ENCODE data around the gene GNG7.
A peak's percentile ranks its signal among the peaks of the same experiment; 100 is the strongest.
"Not testable (repeated sequence)": the region's sequence is repeated elsewhere in the genome, so short reads cannot be mapped to it uniquely, and the experiment has no call there.

The GNG7 gene

DNA sequence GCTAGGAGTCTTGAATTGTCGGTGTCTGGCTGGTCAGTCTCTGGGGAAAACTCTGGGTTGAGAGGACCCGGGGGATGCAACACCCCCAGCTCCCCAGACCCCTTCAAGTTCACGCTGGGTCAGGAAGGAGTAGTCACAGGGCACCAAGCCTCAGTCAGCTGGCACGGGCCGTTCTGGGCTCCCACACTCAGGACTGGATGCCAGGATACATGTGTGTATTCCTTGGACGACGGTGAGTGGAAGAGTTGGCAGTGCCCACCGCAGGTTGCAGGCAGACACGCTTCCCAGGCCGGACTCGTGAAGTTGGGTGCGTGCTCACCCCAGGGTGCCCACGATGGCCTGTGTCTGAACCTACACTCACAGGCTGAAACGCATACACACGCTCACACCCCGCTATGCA is 221.0 kb downstream of the GNG7 start:
- ATAC-seq (no peak), DNase-seq (no peak)
- Mint-ChIP-seq H3K27me3 (peaks cover 6% of the 10 kb centered on the region), H3K4me3 (no peak overlapping the region), H3K4me1 (peaks cover 27% of the 10 kb centered on the region), H3K9me3 (peaks cover 19% of the 10 kb centered on the region), H3K36me3 (ENCODE audit: low read depth) (peaks cover 34% of the 10 kb centered on the region), H3K27ac (no peak overlapping the region)

- no peak for DNase-seq
These were observed 222.8 kb downstream of the GNG7 start for GRCh38 chr19:2479556-2480194.

DNA sequence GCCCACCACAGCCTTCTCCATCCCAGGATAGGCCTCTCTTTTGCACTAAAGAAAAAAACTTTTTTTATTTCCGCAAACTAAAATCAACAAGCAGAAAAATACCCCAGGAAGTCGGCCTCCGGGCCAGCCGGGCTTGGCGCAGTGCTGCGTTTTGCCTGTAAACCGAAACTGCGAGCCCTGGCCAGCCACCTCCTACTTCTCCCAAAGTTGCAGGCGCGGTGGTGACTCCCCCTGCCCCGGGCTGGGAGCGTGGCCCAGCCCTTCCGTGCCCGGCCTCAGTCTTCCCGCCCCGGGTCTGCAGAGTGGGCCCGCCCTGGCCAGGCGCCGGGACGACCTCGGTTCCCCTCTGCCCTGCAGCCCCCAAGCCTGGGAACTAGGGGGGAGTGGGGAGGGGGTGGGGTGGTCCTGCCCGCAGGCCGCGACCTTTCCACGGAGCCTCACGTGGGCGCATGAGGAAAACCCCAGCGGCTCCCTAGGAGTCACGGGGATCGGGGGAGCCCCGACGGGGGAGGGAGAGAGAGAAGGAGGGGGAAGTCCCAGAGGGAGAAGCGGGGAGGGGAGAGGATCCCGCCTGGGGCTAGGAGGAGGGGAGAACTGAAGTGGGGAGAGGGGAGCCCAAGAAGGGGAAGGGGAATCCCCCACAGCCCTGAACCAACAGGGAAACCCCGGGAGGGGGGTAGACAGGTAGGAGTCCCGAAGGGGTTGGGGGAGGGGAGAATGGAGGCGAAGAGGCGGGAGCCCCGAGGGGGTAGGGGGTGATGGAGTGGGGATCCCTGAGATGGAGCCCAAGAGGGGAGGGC is 223.5 kb downstream of the GNG7 start:
- peaks cover 39% of the 10 kb centered on the region for H3K36me3 Mint-ChIP-seq (ENCODE audit: low read depth)
- H3K4me1 Mint-ChIP-seq, result peaks cover 37% of the 10 kb centered on the region
- H3K27me3 Mint-ChIP-seq, result peaks cover 6% of the 10 kb centered on the region
- H3K27ac Mint-ChIP-seq, result peak overlapping the region; percentile 96
- peak overlapping the region; percentile 95 for H3K4me3 Mint-ChIP-seq
- peaks cover 17% of the 10 kb centered on the region for H3K9me3 Mint-ChIP-seq
- peak; percentile 39 for ATAC-seq
- peak; percentile 80 for DNase-seq

More at GRCh38 chr19:2479556-2480194, 222.8 kb downstream of the GNG7 start:
- peaks cover 40% of the 10 kb centered on the region for H3K36me3 Mint-ChIP-seq (ENCODE audit: low read depth)
- H3K4me3 Mint-ChIP-seq, result peak overlapping the region; percentile 95
- H3K27ac Mint-ChIP-seq, result no peak overlapping the region
- H3K9me3 Mint-ChIP-seq, result peaks cover 19% of the 10 kb centered on the region
- H3K27me3 Mint-ChIP-seq, result peaks cover 8% of the 10 kb centered on the region
- H3K4me1 Mint-ChIP-seq, result peaks cover 35% of the 10 kb centered on the region
- no peak for ATAC-seq

- ATAC-seq (peak; percentile 1), DNase-seq (peak; percentile 57)
- H3K27ac Mint-ChIP-seq, result peak overlapping the region; percentile 96
- peaks cover 39% of the 10 kb centered on the region for H3K4me1 Mint-ChIP-seq
- peak overlapping the region; percentile 95 for H3K4me3 Mint-ChIP-seq
- peaks cover 36% of the 10 kb centered on the region for H3K36me3 Mint-ChIP-seq (ENCODE audit: low read depth)
- H3K27me3 Mint-ChIP-seq, result peaks cover 6% of the 10 kb centered on the region
- peaks cover 13% of the 10 kb centered on the region for H3K9me3 Mint-ChIP-seq
These were observed 224.2 kb downstream of the GNG7 start for GRCh38 chr19:2478278-2478755.

GRCh38 chr19:2477732-2478191 is 224.7 kb downstream of the GNG7 start:
- H3K4me3 Mint-ChIP-seq, result peak overlapping the region; percentile 95
- DNase-seq (peak; percentile 40), ATAC-seq (no peak)
- H3K4me1 Mint-ChIP-seq, result peaks cover 39% of the 10 kb centered on the region
- H3K27me3 Mint-ChIP-seq, result peaks cover 7% of the 10 kb centered on the region
- H3K27ac Mint-ChIP-seq, result peak overlapping the region; percentile 96
- peaks cover 33% of the 10 kb centered on the region for H3K36me3 Mint-ChIP-seq (ENCODE audit: low read depth)
- peaks cover 9% of the 10 kb centered on the region for H3K9me3 Mint-ChIP-seq

DNA sequence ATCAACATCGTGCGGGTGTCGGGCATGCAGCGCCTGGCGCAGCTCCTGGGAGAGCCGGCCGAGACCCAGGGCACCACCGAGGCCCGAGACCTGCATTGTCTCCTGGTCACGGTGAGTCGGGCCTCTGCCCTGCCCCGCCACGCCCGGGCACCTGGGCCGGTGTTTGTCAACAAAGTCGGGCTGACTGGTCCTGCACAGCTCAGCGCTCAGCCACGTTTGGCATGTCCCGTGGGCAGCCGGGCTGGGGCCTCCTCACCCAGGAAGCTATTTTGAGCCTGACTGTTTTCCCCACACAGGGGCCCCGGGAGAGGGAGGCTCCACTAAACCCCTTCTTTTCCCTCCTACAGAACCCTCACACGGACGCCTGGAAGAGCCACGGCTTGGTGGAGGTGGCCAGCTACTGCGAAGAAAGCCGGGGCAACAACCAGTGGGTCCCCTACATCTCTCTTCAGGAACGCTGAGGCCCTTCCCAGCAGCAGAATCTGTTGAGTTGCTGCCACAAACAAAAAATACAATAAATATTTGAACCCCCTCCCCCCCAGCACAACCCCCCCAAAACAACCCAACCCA is 225.3 kb downstream of the GNG7 start:
- Mint-ChIP-seq H3K27me3 (peaks cover 8% of the 10 kb centered on the region), H3K27ac (peak overlapping the region; percentile 96), H3K36me3 (ENCODE audit: low read depth) (peaks cover 30% of the 10 kb centered on the region), H3K9me3 (peaks cover 4% of the 10 kb centered on the region), H3K4me3 (peak overlapping the region; percentile 95), H3K4me1 (peaks cover 39% of the 10 kb centered on the region)
- DNase-seq (peak; percentile 48), ATAC-seq (no peak)

- Mint-ChIP-seq H3K36me3 (ENCODE audit: low read depth) (peaks cover 29% of the 10 kb centered on the region), H3K4me1 (peaks cover 39% of the 10 kb centered on the region), H3K27me3 (peaks cover 8% of the 10 kb centered on the region), H3K27ac (peak overlapping the region; percentile 96), H3K9me3 (peaks cover 3% of the 10 kb centered on the region), H3K4me3 (peak overlapping the region; percentile 95)
- peak; percentile 85 for DNase-seq
- peak; percentile 48 for ATAC-seq
These were observed 225.9 kb downstream of the GNG7 start for GRCh38 chr19:2476451-2477140.

- Mint-ChIP-seq H3K9me3 (no peaks in the 10 kb centered on the region), H3K27me3 (peaks cover 6% of the 10 kb centered on the region), H3K36me3 (ENCODE audit: low read depth) (peaks cover 29% of the 10 kb centered on the region), H3K4me1 (peaks cover 41% of the 10 kb centered on the region), H3K4me3 (peak within 1 kb of the TSS; percentile 95), H3K27ac (peak within 1 kb of the TSS; percentile 96)
- DNase-seq (peak; percentile 98), ATAC-seq (peak; percentile 18)
These were observed 226.6 kb downstream of the GNG7 start, which contains the start of gene GADD45B for GRCh38 chr19:2475702-2476450. GADD45B (plus strand) TSS chr19:2476127; CDS start chr19:2476359, 232 bp downstream.

DNA sequence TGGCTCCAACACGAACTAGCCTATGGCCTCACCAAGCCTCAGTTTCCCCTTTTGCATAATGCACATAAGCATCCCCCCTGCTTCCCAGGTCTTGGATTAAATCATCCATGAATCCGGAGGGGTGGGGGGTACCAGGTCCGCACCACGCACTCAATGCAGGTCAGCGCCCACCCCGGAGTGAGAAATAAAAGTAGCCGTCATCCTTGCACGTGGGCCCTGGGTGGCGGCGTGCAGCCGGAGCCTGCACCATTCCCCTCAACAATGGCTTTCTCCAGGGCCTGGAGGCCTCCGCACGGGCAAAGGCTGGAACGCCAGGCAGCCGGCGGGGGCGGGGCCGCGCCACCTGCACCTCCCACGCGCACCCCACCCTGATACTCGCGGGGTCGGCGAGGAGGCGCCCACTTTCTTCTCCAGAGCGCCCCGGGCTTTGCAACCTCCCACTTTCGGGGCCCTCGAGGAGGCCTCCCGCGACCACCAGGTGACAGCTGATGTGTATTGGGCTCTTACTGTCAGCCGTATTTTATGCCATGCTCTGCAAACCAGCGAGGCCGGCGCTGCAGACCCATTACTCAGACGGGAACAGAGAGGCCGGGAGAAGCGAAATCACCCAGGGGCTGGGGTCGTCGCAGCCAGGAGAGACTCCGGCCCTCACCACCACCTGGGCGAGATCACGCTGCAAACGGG is 227.3 kb downstream of the GNG7 start:
- peak overlapping the region; percentile 91 for H3K27ac Mint-ChIP-seq
- H3K27me3 Mint-ChIP-seq, result peaks cover 6% of the 10 kb centered on the region
- H3K36me3 Mint-ChIP-seq (ENCODE audit: low read depth), result peaks cover 29% of the 10 kb centered on the region
- ATAC-seq (peak; percentile 42), DNase-seq (peak; percentile 76)
- H3K9me3 Mint-ChIP-seq, result no peaks in the 10 kb centered on the region
- peak overlapping the region; percentile 95 for H3K4me3 Mint-ChIP-seq
- H3K4me1 Mint-ChIP-seq, result peaks cover 38% of the 10 kb centered on the region

DNA sequence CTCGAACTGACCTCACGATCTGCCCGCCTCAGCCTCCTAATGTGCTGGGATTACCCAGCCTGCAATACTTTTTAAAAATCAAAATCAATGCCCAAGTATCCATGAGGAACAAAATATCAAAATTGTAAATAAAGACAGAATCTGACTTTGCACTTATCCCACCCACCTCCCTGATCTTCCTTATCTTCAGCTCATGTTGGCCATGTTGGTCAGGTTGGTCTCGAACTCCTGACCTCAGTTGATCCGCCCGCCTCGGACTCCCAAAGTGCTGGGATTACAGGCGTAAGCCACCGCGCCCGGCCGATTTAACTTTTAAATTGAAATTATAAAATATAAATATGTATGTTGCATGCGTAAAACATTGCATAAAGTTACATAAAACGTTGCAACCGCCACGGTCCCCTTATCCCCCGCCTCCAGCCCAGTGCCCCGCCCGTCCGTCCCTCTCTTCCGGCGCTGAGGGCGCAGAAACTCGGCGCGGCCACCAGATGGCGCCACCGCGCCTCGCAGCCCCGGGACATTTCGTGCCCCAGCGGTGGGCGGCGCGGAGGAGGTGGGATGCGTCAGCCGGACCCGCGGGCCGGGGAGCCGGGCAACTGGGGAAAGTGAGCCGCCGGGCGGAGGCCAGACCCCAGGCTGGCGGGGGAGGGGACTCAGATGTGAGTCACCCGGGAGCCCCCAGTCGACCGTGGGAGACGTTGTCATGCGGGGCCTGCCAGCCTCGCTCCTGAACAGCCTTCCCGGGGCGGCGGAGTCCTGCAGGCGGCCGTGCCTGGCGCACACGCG is 228.1 kb downstream of the GNG7 start:
- Mint-ChIP-seq H3K27me3 (peaks cover 7% of the 10 kb centered on the region), H3K4me3 (peak overlapping the region; percentile 95), H3K36me3 (ENCODE audit: low read depth) (peaks cover 29% of the 10 kb centered on the region), H3K27ac (peak overlapping the region; percentile 91), H3K9me3 (no peaks in the 10 kb centered on the region), H3K4me1 (peaks cover 35% of the 10 kb centered on the region)
- peak; percentile 38 for ATAC-seq
- DNase-seq, result peak; percentile 95

DNA sequence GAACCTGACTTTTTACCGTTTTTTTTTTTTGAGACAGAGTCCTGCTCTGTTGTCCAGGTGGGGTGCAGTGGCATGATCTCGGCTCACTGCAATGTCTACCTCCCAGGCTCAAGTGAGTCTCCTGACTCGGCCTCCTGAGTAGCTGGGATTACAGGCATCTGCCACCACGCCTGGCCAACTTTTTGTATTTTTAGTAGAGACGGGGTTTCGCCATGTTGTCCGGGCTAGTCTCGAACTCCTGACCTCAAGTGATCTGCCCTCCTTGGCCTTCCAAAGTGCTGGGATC is 232.6 kb downstream of the GNG7 start:
- H3K9me3 Mint-ChIP-seq; DNase-seq; ATAC-seq; H3K27ac Mint-ChIP-seq; H3K27me3 Mint-ChIP-seq; H3K4me3 Mint-ChIP-seq; H3K36me3 Mint-ChIP-seq (ENCODE audit: low read depth): not testable (repeated sequence)
- H3K4me1 Mint-ChIP-seq, result peaks cover 22% of the 10 kb centered on the region

- Mint-ChIP-seq H3K27ac (no peak overlapping the region), H3K36me3 (ENCODE audit: low read depth) (no peaks in the 10 kb centered on the region), H3K4me3 (no peak overlapping the region), H3K4me1 (peaks cover 20% of the 10 kb centered on the region), H3K9me3 (no peaks in the 10 kb centered on the region), H3K27me3 (peaks cover 5% of the 10 kb centered on the region)
- peak; percentile 52 for DNase-seq
- ATAC-seq, result peak; percentile 86
These were observed 233.2 kb downstream of the GNG7 start for GRCh38 chr19:2469102-2469914.
